Mesenchymal stem cell (in vitro differentiated cells and primary cell): ENCODE results near the gene TFPI2.
A peak's percentile ranks its signal among the peaks of the same experiment; 100 is the strongest.

Experiments used
- DNase-seq: peaks from one replicate; pipeline ENCODE4 v3.0.0-alpha.2; 2013
- H2AFZ ChIP-seq: one replicate; pipeline ENCODE4 v1.6.1; 2013; ENCODE audit warnings: low read depth, mild to moderate bottlenecking, control low read depth, inconsistent platforms, low read length, moderate library complexity
- H2AK5ac ChIP-seq: 2 replicates; pipeline ENCODE4 v1.6.1; 2013; ENCODE audit warnings: low read length, moderate library complexity, mild to moderate bottlenecking, inconsistent platforms; ENCODE audit not compliant: severe bottlenecking
- H2BK120ac ChIP-seq: one replicate; pipeline ENCODE4 v1.6.1; 2013; ENCODE audit warnings: low read depth, mild to moderate bottlenecking, inconsistent platforms, low read length, moderate library complexity
- H2BK12ac ChIP-seq, 2 experiments: one replicate each; pipeline ENCODE4 v1.6.1; 2013; ENCODE audit warnings: inconsistent platforms in 2 of 2, low read length in 2 of 2, mild to moderate bottlenecking in 2 of 2, moderate library complexity in 2 of 2, control low read depth in 1 of 2
- H2BK15ac ChIP-seq: one replicate; pipeline ENCODE4 v1.6.1; 2013; ENCODE audit warnings: mild to moderate bottlenecking, low read depth, inconsistent platforms; ENCODE audit not compliant: poor library complexity, severe bottlenecking
- H2BK5ac ChIP-seq: 2 replicates; pipeline ENCODE4 v1.6.1; 2013; ENCODE audit warnings: low read depth, mild to moderate bottlenecking, low read length, control low read depth, inconsistent platforms; ENCODE audit not compliant: poor library complexity, severe bottlenecking
- H3K14ac ChIP-seq, 2 experiments: one replicate each; pipeline ENCODE4 v1.6.1; 2013; ENCODE audit warnings: inconsistent platforms in 2 of 2, low read length in 2 of 2, control low read depth in 1 of 2, mild to moderate bottlenecking in 1 of 2, moderate library complexity in 1 of 2
- H3K18ac ChIP-seq, 2 experiments: one replicate each; pipeline ENCODE4 v1.6.1; 2013; ENCODE audit warnings: inconsistent platforms in 2 of 2, low read length in 2 of 2, control low read depth in 1 of 2, low read depth in 1 of 2, mild to moderate bottlenecking in 1 of 2
- H3K23ac ChIP-seq, 2 experiments: one replicate each; pipeline ENCODE4 v1.6.1; 2013; ENCODE audit warnings: inconsistent platforms in 2 of 2, low read length in 2 of 2, mild to moderate bottlenecking in 2 of 2, moderate library complexity in 2 of 2, control low read depth in 1 of 2
- H3K27ac ChIP-seq: 2 replicates; pipeline ENCODE4 v1.5.1; 2013; ENCODE audit warnings: mild to moderate bottlenecking, moderate library complexity, low read length, control low read depth, inconsistent platforms; ENCODE audit not compliant: poor library complexity, severe bottlenecking
- H3K27me3 ChIP-seq, 2 experiments: 2 replicates each; pipeline versions ENCODE4 v1.6.1 to v1.7.0; 2013; ENCODE audit warnings: low read length in 2 of 2, mild to moderate bottlenecking in 2 of 2, moderate library complexity in 2 of 2, control low read depth in 1 of 2, inconsistent platforms in 1 of 2; ENCODE audit not compliant: control insufficient read depth in 1 of 2, insufficient read depth in 1 of 2
- H3K36me3 ChIP-seq, 2 experiments: 2 replicates each; pipeline versions ENCODE4 v1.6.1 to v1.7.0; 2013; ENCODE audit warnings: low read length in 2 of 2, control low read depth in 1 of 2, inconsistent platforms in 1 of 2, low read depth in 1 of 2, mild to moderate bottlenecking in 1 of 2; ENCODE audit not compliant: insufficient read depth in 2 of 2, control insufficient read depth in 1 of 2
- H3K4ac ChIP-seq, 2 experiments: one replicate each; pipeline ENCODE4 v1.6.1; 2013; ENCODE audit warnings: inconsistent platforms in 2 of 2, low read length in 2 of 2, mild to moderate bottlenecking in 2 of 2, moderate library complexity in 2 of 2, control low read depth in 1 of 2, low read depth in 1 of 2
- H3K4me1 ChIP-seq: 2 replicates; pipeline ENCODE4 v1.6.1; 2013; ENCODE audit warnings: low read depth, low read length, control low read depth; ENCODE audit not compliant: control insufficient read depth, insufficient read depth
- H3K4me2 ChIP-seq: 2 replicates; pipeline ENCODE4 v1.6.1; 2013; ENCODE audit warnings: low read length, mild to moderate bottlenecking, inconsistent platforms; ENCODE audit not compliant: poor library complexity, severe bottlenecking
- H3K4me3 ChIP-seq, 2 experiments: 2 replicates each; pipeline versions ENCODE4 v1.5.1 to v1.7.0; 2013; ENCODE audit warnings: low read length in 2 of 2, mild to moderate bottlenecking in 2 of 2, control low read depth in 1 of 2, low read depth in 1 of 2; ENCODE audit not compliant: insufficient read depth in 1 of 2
- H3K79me1 ChIP-seq: replicated peaks from 2 replicates; pipeline ENCODE4 v1.6.1; 2013; ENCODE audit warnings: mild to moderate bottlenecking, control low read depth, low read length, inconsistent platforms; ENCODE audit not compliant: poor library complexity, severe bottlenecking
- H3K9ac ChIP-seq: 2 replicates; pipeline ENCODE4 v1.7.0; 2013; ENCODE audit warnings: mild to moderate bottlenecking, low read length, moderate library complexity
- H3K9me3 ChIP-seq: 2 replicates; pipeline ENCODE4 v1.7.0; 2013; ENCODE audit warnings: mild to moderate bottlenecking, low read length; ENCODE audit not compliant: control insufficient read depth
- H4K8ac ChIP-seq: one replicate; pipeline ENCODE4 v1.6.1; 2013; ENCODE audit warnings: inconsistent platforms, mild to moderate bottlenecking, low read length, moderate library complexity
- H4K91ac ChIP-seq: one replicate; pipeline ENCODE4 v1.6.1; 2013; ENCODE audit warnings: mild to moderate bottlenecking, low read length, inconsistent platforms
- WGBS: methylation state at CpG from one replicate; pipeline ENCODE4 v1.1.7; 2013; ENCODE audit warnings: mixed read lengths; 5-methylcytosine and 5-hydroxymethylcytosine counted together

The TFPI2 gene

GRCh38 chr7:93882468-93882867, 8.1 kb downstream of the TFPI2 start:
- no peak overlapping the region for H4K8ac ChIP-seq
- H4K91ac ChIP-seq = no peak overlapping the region

GRCh38 chr7:93879356-93879755, 11.2 kb downstream of the TFPI2 start:
- Histone ChIP-seq H4K91ac (no peak overlapping the region), H2AFZ (no peak overlapping the region), H2BK12ac (no peak overlapping the region), H3K9me3 (peaks cover 19% of the 10 kb centered on the region), H2AK5ac (no peak overlapping the region), H2BK15ac (no peak overlapping the region), H3K4me2 (no peak overlapping the region), H3K9ac (no peak overlapping the region), H3K18ac (no peak overlapping the region), H3K4me1 (no peaks in the 10 kb centered on the region), H3K14ac (no peak overlapping the region), H3K4ac (no peak overlapping the region), H2BK120ac (no peak overlapping the region), H3K27ac (no peak overlapping the region), H3K4me3 (no peak overlapping the region), H2BK5ac (no peak overlapping the region), H3K79me1 (no peaks in the 10 kb centered on the region), H3K27me3 (no peaks in the 10 kb centered on the region), H3K23ac (no peak overlapping the region), H3K36me3 (no peaks in the 10 kb centered on the region), H4K8ac (no peak overlapping the region)
- DNase-seq = no peak

More at GRCh38 chr7:93882468-93882867, 8.1 kb downstream of the TFPI2 start:
- no peak overlapping the region for H3K4me2 ChIP-seq
- H2BK5ac ChIP-seq = no peak overlapping the region
- no peak overlapping the region for H3K23ac ChIP-seq
- no peaks in the 10 kb centered on the region for H3K27me3 ChIP-seq
- H3K14ac ChIP-seq = no peak overlapping the region
- no peak overlapping the region for H3K4ac ChIP-seq
- H2BK12ac ChIP-seq = no peak overlapping the region
- no peaks in the 10 kb centered on the region for H3K79me1 ChIP-seq
- no peak overlapping the region for H2BK120ac ChIP-seq
- no peak overlapping the region for H3K18ac ChIP-seq
- peaks cover 19% of the 10 kb centered on the region for H3K9me3 ChIP-seq
- H3K4me3 ChIP-seq = no peak overlapping the region
- H2AK5ac ChIP-seq = no peak overlapping the region
- H3K9ac ChIP-seq = no peak overlapping the region
- no peaks in the 10 kb centered on the region for H3K4me1 ChIP-seq
- no peaks in the 10 kb centered on the region for H3K36me3 ChIP-seq
- H3K27ac ChIP-seq = no peak overlapping the region
- no peak overlapping the region for H2AFZ ChIP-seq
- H2BK15ac ChIP-seq = no peak overlapping the region
- no peak for DNase-seq

- Histone ChIP-seq H2AK5ac (no peak overlapping the region), H3K27me3 (no peaks in the 10 kb centered on the region), H2AFZ (no peak overlapping the region), H3K4me1 (no peaks in the 10 kb centered on the region), H3K4me2 (no peak overlapping the region), H3K4me3 (peak overlapping the region in 1 of 2 experiments; percentile 51), H3K27ac (no peak overlapping the region), H3K4ac (no peak overlapping the region), H2BK120ac (no peak overlapping the region), H3K14ac (no peak overlapping the region), H3K18ac (no peak overlapping the region), H3K36me3 (no peaks in the 10 kb centered on the region), H2BK5ac (no peak overlapping the region), H3K23ac (no peak overlapping the region), H4K8ac (no peak overlapping the region), H2BK15ac (no peak overlapping the region), H3K79me1 (no peaks in the 10 kb centered on the region), H3K9ac (peak overlapping the region; percentile 65), H2BK12ac (no peak overlapping the region), H3K9me3 (peaks cover 19% of the 10 kb centered on the region), H4K91ac (no peak overlapping the region)
- WGBS = 100% methylated on average over 3 of the region's 3 CpGs
- DNase-seq = peak; percentile 53
Observed at GRCh38 chr7:93877742-93878141, 12.8 kb downstream of the TFPI2 start.

DNA sequence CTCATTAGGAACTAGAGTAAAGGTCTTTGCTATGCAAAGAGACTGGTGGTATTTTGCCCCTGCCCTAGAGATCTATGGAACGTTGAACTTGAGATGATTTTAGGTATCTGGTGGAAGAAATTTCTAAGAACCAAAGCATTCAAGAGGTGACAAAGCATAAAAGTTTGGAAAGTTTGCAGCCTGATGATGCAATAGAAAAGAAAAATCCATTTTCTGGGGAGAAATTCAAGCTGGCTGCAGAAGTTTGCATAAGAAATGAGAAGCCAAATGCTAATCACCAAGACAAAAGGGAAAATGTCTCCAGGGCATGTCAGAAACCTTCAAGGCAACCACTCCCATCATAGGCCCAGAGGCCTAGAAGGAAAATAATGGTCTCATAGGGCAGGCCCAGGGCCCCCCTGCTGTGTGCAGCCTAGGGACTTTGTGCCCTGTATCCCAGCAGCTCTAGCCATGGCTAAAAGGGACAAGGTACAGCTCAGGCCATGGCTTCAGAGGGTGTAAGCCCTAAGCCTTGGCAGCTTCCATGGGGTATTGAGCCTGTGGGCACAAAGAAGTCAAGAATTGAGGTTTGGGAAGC, 16.5 kb downstream of the TFPI2 start:
- H3K9ac ChIP-seq = no peak overlapping the region
- H3K4me2 ChIP-seq = no peak overlapping the region
- no peak overlapping the region for H2BK120ac ChIP-seq
- no peak overlapping the region for H2AK5ac ChIP-seq
- H2BK15ac ChIP-seq = peak overlapping the region; percentile 52
- no peak overlapping the region for H4K8ac ChIP-seq
- H3K27ac ChIP-seq = no peak overlapping the region
- no peak overlapping the region for H3K18ac ChIP-seq
- H3K23ac ChIP-seq = no peak overlapping the region
- H2AFZ ChIP-seq = no peak overlapping the region
- H3K4ac ChIP-seq = no peak overlapping the region
- no peak overlapping the region for H3K14ac ChIP-seq
- H2BK12ac ChIP-seq = no peak overlapping the region
- no peaks in the 10 kb centered on the region for H3K27me3 ChIP-seq
- WGBS = 94% methylated on average over 1 of the region's 1 CpG
- no peak for DNase-seq
- no peaks in the 10 kb centered on the region for H3K36me3 ChIP-seq
- peaks cover 5% of the 10 kb centered on the region for H3K9me3 ChIP-seq
- H4K91ac ChIP-seq = peak overlapping the region; percentile 50
- H3K79me1 ChIP-seq = no peaks in the 10 kb centered on the region
- H3K4me3 ChIP-seq = no peak overlapping the region
- H2BK5ac ChIP-seq = no peak overlapping the region
- H3K4me1 ChIP-seq = no peaks in the 10 kb centered on the region
